Keratinocyte (primary cell): ENCODE results near the gene ZDHHC3. TPM values are rescaled to one million over a fixed set of nuclear protein-coding genes. Genes with fewer than 3 reads are reported as not detected.

Experiments used
- DNase-seq: peaks from one replicate; pipeline ENCODE4 v3.0.0-alpha.2; 2011; ENCODE audit warnings: low read depth, missing footprints, low spot score
- FAIRE-seq: peaks from 2 replicates; lab custom pipeline; 2011; peaks lifted over from hg19 to GRCh38; lab: Jason Lieb, UNC
- H2AFZ ChIP-seq: 2 replicates; pipeline ENCODE4 v1.6.0; 2012; ENCODE audit warnings: low read length, control low read depth, inconsistent platforms; ENCODE audit not compliant: control insufficient read depth
- H3K27ac ChIP-seq: 2 replicates; pipeline ENCODE4 v1.5.1; 2011; ENCODE audit warnings: low read length; ENCODE audit not compliant: control insufficient read depth, insufficient read depth
- H3K27me3 ChIP-seq: 3 replicates; pipeline ENCODE4 v1.6.0; 2011; ENCODE audit warnings: low read length; ENCODE audit not compliant: control insufficient read depth, insufficient read depth; ENCODE audit errors: extremely low read depth
- H3K36me3 ChIP-seq, 2 experiments: 2 replicates in 1 of 2; 3 replicates in 1 of 2; pipeline ENCODE4 v1.5.1; 2011; ENCODE audit warnings: low read length in 2 of 2, mild to moderate bottlenecking in 1 of 2; ENCODE audit not compliant: control insufficient read depth in 2 of 2, insufficient read depth in 2 of 2; ENCODE audit errors: extremely low read depth in 1 of 2
- H3K4me1 ChIP-seq: 3 replicates; pipeline ENCODE4 v1.5.1; 2011; ENCODE audit warnings: low read length; ENCODE audit not compliant: control insufficient read depth, insufficient read depth; ENCODE audit errors: extremely low read depth
- H3K4me2 ChIP-seq: 3 replicates; pipeline ENCODE4 v1.6.0; 2011; ENCODE audit warnings: low read depth, low read length; ENCODE audit not compliant: control insufficient read depth, insufficient read depth; ENCODE audit errors: extremely low read depth
- H3K4me3 ChIP-seq, 3 experiments: fragments of 200-600 bp in 1 of 3; sonication (generic) in 1 of 3; 2 replicates in 2 of 3; 3 replicates in 1 of 3; pipeline ENCODE4 v1.5.1; 2011 to 2016; ENCODE audit warnings: low read length in 3 of 3, mild to moderate bottlenecking in 3 of 3, control low read depth in 2 of 3, inconsistent platforms in 1 of 3, low read depth in 1 of 3, mixed read lengths in 1 of 3, mixed run types in 1 of 3, moderate library complexity in 1 of 3; ENCODE audit not compliant: control insufficient read depth in 2 of 3, insufficient read depth in 2 of 3; ENCODE audit errors: extremely low read depth in 1 of 3
- H3K79me2 ChIP-seq: 2 replicates; pipeline ENCODE4 v1.6.0; 2012; ENCODE audit warnings: low read length; ENCODE audit not compliant: control insufficient read depth, insufficient read depth
- H3K9ac ChIP-seq: 3 replicates; pipeline ENCODE4 v1.6.0; 2011; ENCODE audit warnings: low read length; ENCODE audit not compliant: control insufficient read depth, insufficient read depth; ENCODE audit errors: extremely low read depth
- H3K9me1 ChIP-seq: 3 replicates; pipeline ENCODE4 v1.6.0; 2011; ENCODE audit warnings: low read length; ENCODE audit not compliant: control insufficient read depth, insufficient read depth; ENCODE audit errors: extremely low read depth
- H3K9me3 ChIP-seq: 2 replicates; pipeline ENCODE4 v1.5.1; 2012; ENCODE audit warnings: low read depth, low read length; ENCODE audit not compliant: control insufficient read depth
- H4K20me1 ChIP-seq: 3 replicates; pipeline ENCODE4 v1.6.0; 2011; ENCODE audit warnings: low read length; ENCODE audit not compliant: control insufficient read depth, insufficient read depth; ENCODE audit errors: extremely low read depth
- EZH2 ChIP-seq: IDR thresholded peaks from one replicate; pipeline ENCODE4 v1.6.1; 2012; ENCODE audit warnings: inconsistent platforms, mild to moderate bottlenecking, low read length, moderate library complexity
- dilution Hi-C: fragments of 300-500 bp; cut with MboI; formaldehyde crosslinking; loops from one replicate; pipeline ENCODE4 v1.7.0; 2020; ENCODE audit warnings: low sequenced_read_pairs; ENCODE audit not compliant: extremely low pct_ligation_motif_present
- polyA plus RNA-seq, 5 experiments: library from polyadenylated mRNA; depleted of rRNA in 3 of 5; stranded (reverse) in 3 of 5; stranded (forward) in 1 of 5; unstranded in 1 of 5; fragments of >200 nt; gene quantifications; 1 replicate in 1 of 5; 2 replicates in 3 of 5; 3 replicates in 1 of 5; pipeline versions ENCODE4 v1.2.1 to v1.2.3, GENCODE V29; 2011 to 2012; ENCODE audit warnings: missing spikeins in 2 of 5, low read depth in 1 of 5, low replicate concordance in 1 of 5
- TF ChIP-seq, protein P1 (sequence below), 3 experiments: IDR thresholded peaks in 1 of 3; conservative IDR thresholded peaks in 1 of 3; optimal IDR thresholded peaks in 1 of 3; 2 replicates in 2 of 3; 3 replicates in 1 of 3; pipeline versions ENCODE3 to v1.5.1; 2011; ENCODE audit warnings: low read length in 3 of 3, mild to moderate bottlenecking in 3 of 3, moderate library complexity in 2 of 3, control low read depth in 1 of 3, inconsistent platforms in 1 of 3; ENCODE audit not compliant: insufficient read depth in 2 of 3; ENCODE audit errors: extremely low read depth in 1 of 3

Gene ZDHHC3
- polyA plus RNA-seq, 1 donor (not counting 4 experiments of a cell fraction or from before 2014, with no cell fraction given), result 151 TPM

GRCh38 chr3:45016916-45017315, 40.9 kb upstream of the ZDHHC3 start:
- FAIRE-seq, result no peak
- Histone ChIP-seq H3K27me3 (no peaks in the 10 kb centered on the region), H3K9ac (no peak overlapping the region), H3K9me3 (no peaks in the 10 kb centered on the region), H3K27ac (no peak overlapping the region), H3K36me3 (peaks cover 2 to 11% of the 10 kb centered on the region in 2 experiments), H3K79me2 (no peaks in the 10 kb centered on the region), H3K9me1 (no peaks in the 10 kb centered on the region), H2AFZ (no peak overlapping the region), H4K20me1 (no peaks in the 10 kb centered on the region), H3K4me2 (no peak overlapping the region), H3K4me3 (no peak overlapping the region), H3K4me1 (peaks cover 11% of the 10 kb centered on the region)
- TF ChIP-seq, protein P1, sequence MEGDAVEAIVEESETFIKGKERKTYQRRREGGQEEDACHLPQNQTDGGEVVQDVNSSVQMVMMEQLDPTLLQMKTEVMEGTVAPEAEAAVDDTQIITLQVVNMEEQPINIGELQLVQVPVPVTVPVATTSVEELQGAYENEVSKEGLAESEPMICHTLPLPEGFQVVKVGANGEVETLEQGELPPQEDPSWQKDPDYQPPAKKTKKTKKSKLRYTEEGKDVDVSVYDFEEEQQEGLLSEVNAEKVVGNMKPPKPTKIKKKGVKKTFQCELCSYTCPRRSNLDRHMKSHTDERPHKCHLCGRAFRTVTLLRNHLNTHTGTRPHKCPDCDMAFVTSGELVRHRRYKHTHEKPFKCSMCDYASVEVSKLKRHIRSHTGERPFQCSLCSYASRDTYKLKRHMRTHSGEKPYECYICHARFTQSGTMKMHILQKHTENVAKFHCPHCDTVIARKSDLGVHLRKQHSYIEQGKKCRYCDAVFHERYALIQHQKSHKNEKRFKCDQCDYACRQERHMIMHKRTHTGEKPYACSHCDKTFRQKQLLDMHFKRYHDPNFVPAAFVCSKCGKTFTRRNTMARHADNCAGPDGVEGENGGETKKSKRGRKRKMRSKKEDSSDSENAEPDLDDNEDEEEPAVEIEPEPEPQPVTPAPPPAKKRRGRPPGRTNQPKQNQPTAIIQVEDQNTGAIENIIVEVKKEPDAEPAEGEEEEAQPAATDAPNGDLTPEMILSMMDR (optimal IDR thresholded peaks at IDR 0.05 in 1 of 3, IDR thresholded peaks at IDR 0.05 in 1 of 3, conservative IDR thresholded peaks at IDR 0.05 in 1 of 3; ENCODE audit: extremely low read depth in 1 of 3, insufficient read depth in 2 of 3, low read length in 3 of 3), result no peak
- no peak for TF ChIP-seq EZH2
- dilution Hi-C loops, result no loop called here
- no peak for DNase-seq

DNA sequence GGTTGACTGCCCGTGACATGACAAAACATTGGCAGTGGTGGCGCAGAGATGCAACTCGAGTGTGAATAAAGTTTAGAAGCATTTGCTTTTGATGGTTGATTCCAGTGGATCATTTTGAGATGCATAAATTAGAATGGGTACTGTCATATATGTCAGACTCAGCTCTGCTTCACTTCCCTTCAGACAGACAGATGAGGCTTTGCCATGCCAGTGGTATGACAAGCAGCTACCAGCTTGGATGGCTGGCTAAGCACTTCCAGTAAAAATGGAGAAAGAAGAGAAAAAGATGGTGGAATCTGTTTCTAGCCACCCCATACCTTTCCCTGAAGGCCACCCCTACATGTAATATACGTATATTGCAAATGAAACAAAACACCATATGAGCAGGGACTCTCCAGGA, 36.6 kb upstream of the ZDHHC3 start:
- H3K9me3 ChIP-seq, result no peaks in the 10 kb centered on the region
- H3K4me2 ChIP-seq, result peak overlapping the region; percentile 29
- no peaks in the 10 kb centered on the region for H3K79me2 ChIP-seq
- no peak overlapping the region for H3K9ac ChIP-seq
- no peaks in the 10 kb centered on the region for H3K27me3 ChIP-seq
- peaks cover 35% of the 10 kb centered on the region for H3K4me1 ChIP-seq
- dilution Hi-C loops, result no loop called here
- H3K9me1 ChIP-seq, result no peaks in the 10 kb centered on the region
- H3K4me3 ChIP-seq, result no peak overlapping the region
- FAIRE-seq (no peak), DNase-seq (no peak)
- H3K27ac ChIP-seq, result peak overlapping the region; percentile 51
- H4K20me1 ChIP-seq, result no peaks in the 10 kb centered on the region
- H3K36me3 ChIP-seq, result peaks cover 8 to 18% of the 10 kb centered on the region in 2 experiments
- no peak overlapping the region for H2AFZ ChIP-seq
- TF ChIP-seq EZH2, result no peak
- TF ChIP-seq, protein P1 (optimal IDR thresholded peaks at IDR 0.05 in 1 of 3, IDR thresholded peaks at IDR 0.05 in 1 of 3, conservative IDR thresholded peaks at IDR 0.05 in 1 of 3; ENCODE audit: extremely low read depth in 1 of 3, insufficient read depth in 2 of 3, low read length in 3 of 3), result no peak
